GM19467 (cell line): ENCODE measurements around the gene RIMBP2.
"Not testable (repeated sequence)": the region's sequence is repeated elsewhere in the genome, so short reads cannot be mapped to it uniquely, and the experiment has no call there.

Experiments
- ATAC-seq: cut with Tn5 transposase; IDR thresholded peaks from one replicate; pipeline ENCODE4 v1.9.1; 2021; ENCODE audit warnings: mild to moderate bottlenecking, moderate library complexity; ENCODE audit not compliant: unreplicated experiment

Gene RIMBP2

GRCh38 chr12:130707571-130707891, 8.6 kb downstream of the RIMBP2 start:
- ATAC-seq = no peak

- ATAC-seq = no peak
Observed at GRCh38 chr12:130706885-130707570, 9.1 kb downstream of the RIMBP2 start.

- no peak for ATAC-seq
Observed at GRCh38 chr12:130706311-130706710, 9.8 kb downstream of the RIMBP2 start.

- no peak for ATAC-seq
Observed at GRCh38 chr12:130705178-130705822, 10.8 kb downstream of the RIMBP2 start.

GRCh38 chr12:130704606-130705005, 11.5 kb downstream of the RIMBP2 start:
- no peak for ATAC-seq

- ATAC-seq = no peak
Observed at GRCh38 chr12:130703733-130704375, 12.2 kb downstream of the RIMBP2 start.

- no peak for ATAC-seq
Observed at GRCh38 chr12:130702966-130703732, 12.9 kb downstream of the RIMBP2 start.

GRCh38 chr12:130701402-130701744, 14.7 kb downstream of the RIMBP2 start:
- no peak for ATAC-seq

- no peak for ATAC-seq
Observed at GRCh38 chr12:130700492-130701401, 15.4 kb downstream of the RIMBP2 start.

GRCh38 chr12:130698106-130698505, 18.0 kb downstream of the RIMBP2 start:
- no peak for ATAC-seq

GRCh38 chr12:130696379-130697100, 19.6 kb downstream of the RIMBP2 start:
- no peak for ATAC-seq

GRCh38 chr12:130695061-130695460, 21.0 kb downstream of the RIMBP2 start:
- no peak for ATAC-seq

GRCh38 chr12:130689408-130690405, 26.4 kb downstream of the RIMBP2 start:
- no peak for ATAC-seq

GRCh38 chr12:130688999-130689398, 27.1 kb downstream of the RIMBP2 start:
- ATAC-seq = not testable (repeated sequence)

- ATAC-seq = no peak
Observed at GRCh38 chr12:130687796-130688778, 28.0 kb downstream of the RIMBP2 start.

GRCh38 chr12:130687190-130687589, 28.9 kb downstream of the RIMBP2 start:
- no peak for ATAC-seq

- ATAC-seq = no peak
Observed at GRCh38 chr12:130686511-130686991, 29.5 kb downstream of the RIMBP2 start.
